ENCODE data around the gene SRGAP3.

SRGAP3 gene

DNA sequence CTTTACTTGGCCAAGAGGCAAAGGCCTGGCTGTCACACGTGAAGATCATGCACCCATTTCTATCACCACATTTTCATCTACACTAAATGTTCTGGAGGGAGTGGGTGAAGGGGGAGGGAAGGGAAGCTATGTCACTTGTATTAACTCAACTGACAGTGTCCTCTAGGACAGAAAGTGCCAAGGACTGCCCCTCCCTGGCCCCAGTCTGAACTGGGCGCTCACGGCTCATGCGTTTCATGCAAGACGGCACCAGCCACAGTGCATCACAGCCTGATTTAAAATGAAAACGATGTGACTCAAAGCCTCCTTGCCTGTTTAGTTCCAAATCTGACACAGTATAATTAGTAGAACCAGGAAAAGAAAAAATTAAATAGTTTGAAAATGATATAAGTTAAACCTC, 265.4 kb downstream of the SRGAP3 start:
- no peak for TF ChIP-seq ZNF8 (CRISPR knock-in tag; IDR thresholded peaks at IDR 0.05)
- TF ChIP-seq TCF4 (CRISPR knock-in tag; IDR thresholded peaks at IDR 0.05; ENCODE audit: borderline replicate concordance): no peak
- TF ChIP-seq ARNTL (CRISPR knock-in tag; IDR thresholded peaks at IDR 0.05; ENCODE audit: borderline replicate concordance, low read depth): no peak
- TF ChIP-seq, protein P1, sequence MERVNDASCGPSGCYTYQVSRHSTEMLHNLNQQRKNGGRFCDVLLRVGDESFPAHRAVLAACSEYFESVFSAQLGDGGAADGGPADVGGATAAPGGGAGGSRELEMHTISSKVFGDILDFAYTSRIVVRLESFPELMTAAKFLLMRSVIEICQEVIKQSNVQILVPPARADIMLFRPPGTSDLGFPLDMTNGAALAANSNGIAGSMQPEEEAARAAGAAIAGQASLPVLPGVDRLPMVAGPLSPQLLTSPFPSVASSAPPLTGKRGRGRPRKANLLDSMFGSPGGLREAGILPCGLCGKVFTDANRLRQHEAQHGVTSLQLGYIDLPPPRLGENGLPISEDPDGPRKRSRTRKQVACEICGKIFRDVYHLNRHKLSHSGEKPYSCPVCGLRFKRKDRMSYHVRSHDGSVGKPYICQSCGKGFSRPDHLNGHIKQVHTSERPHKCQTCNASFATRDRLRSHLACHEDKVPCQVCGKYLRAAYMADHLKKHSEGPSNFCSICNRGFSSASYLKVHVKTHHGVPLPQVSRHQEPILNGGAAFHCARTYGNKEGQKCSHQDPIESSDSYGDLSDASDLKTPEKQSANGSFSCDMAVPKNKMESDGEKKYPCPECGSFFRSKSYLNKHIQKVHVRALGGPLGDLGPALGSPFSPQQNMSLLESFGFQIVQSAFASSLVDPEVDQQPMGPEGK (CRISPR knock-in tag; IDR thresholded peaks at IDR 0.05; ENCODE audit: borderline replicate concordance): no peak
- TF ChIP-seq CSDC2 (CRISPR knock-in tag; IDR thresholded peaks at IDR 0.05): no peak
- TF ChIP-seq ESRRG (CRISPR knock-in tag; IDR thresholded peaks at IDR 0.05): no peak
- no peak for TF ChIP-seq RARB (CRISPR knock-in tag; IDR thresholded peaks at IDR 0.05)
- no peak for TF ChIP-seq SNAI2 (CRISPR knock-in tag; IDR thresholded peaks at IDR 0.05)
- TF ChIP-seq, protein P2, sequence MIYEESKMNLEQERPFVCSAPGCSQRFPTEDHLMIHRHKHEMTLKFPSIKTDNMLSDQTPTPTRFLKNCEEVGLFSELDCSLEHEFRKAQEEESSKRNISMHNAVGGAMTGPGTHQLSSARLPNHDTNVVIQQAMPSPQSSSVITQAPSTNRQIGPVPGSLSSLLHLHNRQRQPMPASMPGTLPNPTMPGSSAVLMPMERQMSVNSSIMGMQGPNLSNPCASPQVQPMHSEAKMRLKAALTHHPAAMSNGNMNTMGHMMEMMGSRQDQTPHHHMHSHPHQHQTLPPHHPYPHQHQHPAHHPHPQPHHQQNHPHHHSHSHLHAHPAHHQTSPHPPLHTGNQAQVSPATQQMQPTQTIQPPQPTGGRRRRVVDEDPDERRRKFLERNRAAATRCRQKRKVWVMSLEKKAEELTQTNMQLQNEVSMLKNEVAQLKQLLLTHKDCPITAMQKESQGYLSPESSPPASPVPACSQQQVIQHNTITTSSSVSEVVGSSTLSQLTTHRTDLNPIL (CRISPR knock-in tag; IDR thresholded peaks at IDR 0.05; ENCODE audit: low read depth): no peak
- no peak for TF ChIP-seq OSR1 (CRISPR knock-in tag; IDR thresholded peaks at IDR 0.05)
- no peak for TF ChIP-seq TOX (CRISPR knock-in tag; IDR thresholded peaks at IDR 0.05; ENCODE audit: borderline replicate concordance)
- TF ChIP-seq ZNF70 (CRISPR knock-in tag; IDR thresholded peaks at IDR 0.05): no peak
- no peak for TF ChIP-seq ISL1 (CRISPR knock-in tag; IDR thresholded peaks at IDR 0.05)
- TF ChIP-seq ZNF565 (CRISPR knock-in tag; conservative IDR thresholded peaks at IDR 0.05; ENCODE audit: low read depth): no peak
- TF ChIP-seq ZFP3 (CRISPR knock-in tag; IDR thresholded peaks at IDR 0.05): no peak
- TF ChIP-seq GLIS3 (CRISPR knock-in tag; IDR thresholded peaks at IDR 0.05): no peak
- no peak for TF ChIP-seq BACH2 (CRISPR knock-in tag; IDR thresholded peaks at IDR 0.05; ENCODE audit: borderline replicate concordance)
- TF ChIP-seq, protein P3, sequence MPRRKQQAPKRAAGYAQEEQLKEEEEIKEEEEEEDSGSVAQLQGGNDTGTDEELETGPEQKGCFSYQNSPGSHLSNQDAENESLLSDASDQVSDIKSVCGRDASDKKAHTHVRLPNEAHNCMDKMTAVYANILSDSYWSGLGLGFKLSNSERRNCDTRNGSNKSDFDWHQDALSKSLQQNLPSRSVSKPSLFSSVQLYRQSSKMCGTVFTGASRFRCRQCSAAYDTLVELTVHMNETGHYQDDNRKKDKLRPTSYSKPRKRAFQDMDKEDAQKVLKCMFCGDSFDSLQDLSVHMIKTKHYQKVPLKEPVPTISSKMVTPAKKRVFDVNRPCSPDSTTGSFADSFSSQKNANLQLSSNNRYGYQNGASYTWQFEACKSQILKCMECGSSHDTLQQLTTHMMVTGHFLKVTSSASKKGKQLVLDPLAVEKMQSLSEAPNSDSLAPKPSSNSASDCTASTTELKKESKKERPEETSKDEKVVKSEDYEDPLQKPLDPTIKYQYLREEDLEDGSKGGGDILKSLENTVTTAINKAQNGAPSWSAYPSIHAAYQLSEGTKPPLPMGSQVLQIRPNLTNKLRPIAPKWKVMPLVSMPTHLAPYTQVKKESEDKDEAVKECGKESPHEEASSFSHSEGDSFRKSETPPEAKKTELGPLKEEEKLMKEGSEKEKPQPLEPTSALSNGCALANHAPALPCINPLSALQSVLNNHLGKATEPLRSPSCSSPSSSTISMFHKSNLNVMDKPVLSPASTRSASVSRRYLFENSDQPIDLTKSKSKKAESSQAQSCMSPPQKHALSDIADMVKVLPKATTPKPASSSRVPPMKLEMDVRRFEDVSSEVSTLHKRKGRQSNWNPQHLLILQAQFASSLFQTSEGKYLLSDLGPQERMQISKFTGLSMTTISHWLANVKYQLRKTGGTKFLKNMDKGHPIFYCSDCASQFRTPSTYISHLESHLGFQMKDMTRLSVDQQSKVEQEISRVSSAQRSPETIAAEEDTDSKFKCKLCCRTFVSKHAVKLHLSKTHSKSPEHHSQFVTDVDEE (CRISPR knock-in tag; IDR thresholded peaks at IDR 0.05): no peak
- no peak for ATAC-seq

DNA sequence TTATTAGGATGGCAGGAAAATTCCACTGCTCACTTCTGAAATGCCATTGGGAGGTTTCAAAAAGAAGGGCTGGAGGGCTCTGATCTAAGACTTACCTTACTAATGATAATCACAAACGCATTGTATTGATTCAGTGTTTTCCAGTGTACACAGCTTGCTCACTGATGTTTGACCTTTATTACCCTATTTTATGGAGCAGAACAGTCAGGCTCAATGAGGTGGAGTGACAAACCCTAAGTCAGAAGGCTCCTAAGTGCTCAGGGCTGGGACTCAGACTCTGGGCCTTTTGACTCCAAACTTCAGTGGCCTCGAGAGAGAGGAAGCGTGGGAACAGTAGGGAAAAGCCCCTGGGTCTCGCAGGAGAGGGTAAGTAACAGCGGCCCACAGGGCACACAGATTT, 265.9 kb downstream of the SRGAP3 start:
- TF ChIP-seq, protein P2 (CRISPR knock-in tag; IDR thresholded peaks at IDR 0.05; ENCODE audit: low read depth): no peak
- TF ChIP-seq SNAI2 (CRISPR knock-in tag; IDR thresholded peaks at IDR 0.05): no peak
- TF ChIP-seq, protein P3 (CRISPR knock-in tag; IDR thresholded peaks at IDR 0.05): no peak
- TF ChIP-seq, protein P4, sequence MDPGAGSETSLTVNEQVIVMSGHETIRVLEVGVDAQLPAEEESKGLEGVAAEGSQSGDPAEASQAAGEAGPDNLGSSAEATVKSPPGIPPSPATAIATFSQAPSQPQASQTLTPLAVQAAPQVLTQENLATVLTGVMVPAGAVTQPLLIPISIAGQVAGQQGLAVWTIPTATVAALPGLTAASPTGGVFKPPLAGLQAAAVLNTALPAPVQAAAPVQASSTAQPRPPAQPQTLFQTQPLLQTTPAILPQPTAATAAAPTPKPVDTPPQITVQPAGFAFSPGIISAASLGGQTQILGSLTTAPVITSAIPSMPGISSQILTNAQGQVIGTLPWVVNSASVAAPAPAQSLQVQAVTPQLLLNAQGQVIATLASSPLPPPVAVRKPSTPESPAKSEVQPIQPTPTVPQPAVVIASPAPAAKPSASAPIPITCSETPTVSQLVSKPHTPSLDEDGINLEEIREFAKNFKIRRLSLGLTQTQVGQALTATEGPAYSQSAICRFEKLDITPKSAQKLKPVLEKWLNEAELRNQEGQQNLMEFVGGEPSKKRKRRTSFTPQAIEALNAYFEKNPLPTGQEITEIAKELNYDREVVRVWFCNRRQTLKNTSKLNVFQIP (CRISPR knock-in tag; IDR thresholded peaks at IDR 0.05; ENCODE audit: borderline replicate concordance, low read depth): no peak
- TF ChIP-seq, protein P5, sequence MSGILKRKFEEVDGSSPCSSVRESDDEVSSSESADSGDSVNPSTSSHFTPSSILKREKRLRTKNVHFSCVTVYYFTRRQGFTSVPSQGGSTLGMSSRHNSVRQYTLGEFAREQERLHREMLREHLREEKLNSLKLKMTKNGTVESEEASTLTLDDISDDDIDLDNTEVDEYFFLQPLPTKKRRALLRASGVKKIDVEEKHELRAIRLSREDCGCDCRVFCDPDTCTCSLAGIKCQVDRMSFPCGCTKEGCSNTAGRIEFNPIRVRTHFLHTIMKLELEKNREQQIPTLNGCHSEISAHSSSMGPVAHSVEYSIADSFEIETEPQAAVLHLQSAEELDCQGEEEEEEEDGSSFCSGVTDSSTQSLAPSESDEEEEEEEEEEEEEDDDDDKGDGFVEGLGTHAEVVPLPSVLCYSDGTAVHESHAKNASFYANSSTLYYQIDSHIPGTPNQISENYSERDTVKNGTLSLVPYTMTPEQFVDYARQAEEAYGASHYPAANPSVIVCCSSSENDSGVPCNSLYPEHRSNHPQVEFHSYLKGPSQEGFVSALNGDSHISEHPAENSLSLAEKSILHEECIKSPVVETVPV (CRISPR knock-in tag; IDR thresholded peaks at IDR 0.05): no peak
- no peak for TF ChIP-seq ZFP30 (CRISPR knock-in tag; IDR thresholded peaks at IDR 0.05)
- TF ChIP-seq BACH2 (CRISPR knock-in tag; IDR thresholded peaks at IDR 0.05; ENCODE audit: borderline replicate concordance): no peak
- no peak for TF ChIP-seq ZNF565 (CRISPR knock-in tag; conservative IDR thresholded peaks at IDR 0.05; ENCODE audit: low read depth)
- no peak for TF ChIP-seq ZNF8 (CRISPR knock-in tag; IDR thresholded peaks at IDR 0.05)
- no peak for TF ChIP-seq GLIS3 (CRISPR knock-in tag; IDR thresholded peaks at IDR 0.05)
- TF ChIP-seq CSDC2 (CRISPR knock-in tag; IDR thresholded peaks at IDR 0.05): no peak
- no peak for TF ChIP-seq OSR1 (CRISPR knock-in tag; IDR thresholded peaks at IDR 0.05)
- no peak for TF ChIP-seq TCF4 (CRISPR knock-in tag; IDR thresholded peaks at IDR 0.05; ENCODE audit: borderline replicate concordance)
- no peak for TF ChIP-seq ESRRG (CRISPR knock-in tag; IDR thresholded peaks at IDR 0.05)
- ATAC-seq: no peak
